ENCODE measurements around the gene PDIA5.

Gene PDIA5

DNA sequence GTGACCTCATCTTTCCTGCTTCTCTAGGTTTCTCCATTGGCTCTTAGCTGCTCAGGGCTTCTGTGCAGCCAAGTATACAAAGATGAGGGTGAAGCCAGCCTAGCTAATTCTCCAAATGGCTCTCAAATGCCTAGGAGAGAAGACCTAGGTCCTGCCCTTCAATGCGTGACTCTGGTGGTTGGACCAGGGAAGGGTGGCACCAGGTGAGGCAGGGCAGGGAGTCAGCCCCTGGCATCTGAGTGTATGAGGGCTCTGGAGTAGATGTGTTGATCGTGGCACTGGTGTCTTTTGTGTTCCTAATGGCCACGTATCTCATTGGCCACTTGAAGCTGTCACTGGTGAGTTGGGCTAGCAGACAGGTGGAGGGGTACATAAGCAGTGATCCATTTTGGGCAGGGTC is 59.8 kb downstream of the PDIA5 start:
- TF ChIP-seq, protein P1, sequence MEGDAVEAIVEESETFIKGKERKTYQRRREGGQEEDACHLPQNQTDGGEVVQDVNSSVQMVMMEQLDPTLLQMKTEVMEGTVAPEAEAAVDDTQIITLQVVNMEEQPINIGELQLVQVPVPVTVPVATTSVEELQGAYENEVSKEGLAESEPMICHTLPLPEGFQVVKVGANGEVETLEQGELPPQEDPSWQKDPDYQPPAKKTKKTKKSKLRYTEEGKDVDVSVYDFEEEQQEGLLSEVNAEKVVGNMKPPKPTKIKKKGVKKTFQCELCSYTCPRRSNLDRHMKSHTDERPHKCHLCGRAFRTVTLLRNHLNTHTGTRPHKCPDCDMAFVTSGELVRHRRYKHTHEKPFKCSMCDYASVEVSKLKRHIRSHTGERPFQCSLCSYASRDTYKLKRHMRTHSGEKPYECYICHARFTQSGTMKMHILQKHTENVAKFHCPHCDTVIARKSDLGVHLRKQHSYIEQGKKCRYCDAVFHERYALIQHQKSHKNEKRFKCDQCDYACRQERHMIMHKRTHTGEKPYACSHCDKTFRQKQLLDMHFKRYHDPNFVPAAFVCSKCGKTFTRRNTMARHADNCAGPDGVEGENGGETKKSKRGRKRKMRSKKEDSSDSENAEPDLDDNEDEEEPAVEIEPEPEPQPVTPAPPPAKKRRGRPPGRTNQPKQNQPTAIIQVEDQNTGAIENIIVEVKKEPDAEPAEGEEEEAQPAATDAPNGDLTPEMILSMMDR (IDR thresholded peaks at IDR 0.05; ENCODE audit: low read length, missing control alignments) = no peak
- DNase-seq (ENCODE audit: low read depth) = no peak
- no peak overlapping the region for H3K4me3 ChIP-seq (replicated peaks; ENCODE audit: low read depth, low read length)

DNA sequence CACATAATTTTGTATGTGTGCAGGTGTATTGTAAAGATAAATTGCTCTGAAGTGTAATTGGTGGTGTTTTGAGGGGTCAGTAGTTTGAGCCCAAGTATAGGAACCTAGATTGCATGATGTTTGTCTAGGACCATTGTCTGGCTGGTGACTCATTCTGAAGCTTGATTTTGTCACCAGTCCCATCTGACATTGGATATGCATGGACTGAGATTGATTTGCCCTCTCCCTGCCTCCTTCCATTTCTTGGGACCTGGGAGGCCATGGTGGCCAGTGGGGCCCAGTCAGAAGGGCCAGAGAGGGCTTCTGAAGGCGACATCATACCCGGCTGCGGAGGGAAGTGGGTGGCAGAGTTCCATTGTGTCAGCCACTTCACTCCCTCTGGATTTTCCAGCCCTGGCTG is 62.3 kb downstream of the PDIA5 start:
- TF ChIP-seq, protein P1 (IDR thresholded peaks at IDR 0.05; ENCODE audit: low read length, missing control alignments) = no peak
- DNase-seq (ENCODE audit: low read depth) = no peak
- no peak overlapping the region for H3K4me3 ChIP-seq (replicated peaks; ENCODE audit: low read depth, low read length)

DNA sequence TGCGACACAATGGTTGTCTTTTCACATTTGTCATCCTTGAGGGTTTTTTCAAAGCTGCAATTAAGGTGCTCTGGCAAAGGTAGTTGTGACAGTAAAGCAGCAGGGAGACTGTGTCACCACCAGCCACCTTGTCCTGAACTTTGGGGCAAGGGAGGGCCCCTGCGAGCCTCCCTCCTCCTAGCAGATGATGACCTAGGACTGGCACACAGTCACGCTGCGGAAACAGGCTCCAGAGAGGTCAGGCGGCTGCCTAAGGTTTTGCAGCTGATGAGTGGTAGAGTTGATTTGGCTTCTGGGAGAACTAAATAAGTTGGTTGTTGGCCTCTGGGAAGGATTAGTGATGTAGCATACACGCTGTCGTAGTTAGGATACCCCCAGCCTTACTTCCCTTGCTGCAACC is 62.7 kb downstream of the PDIA5 start:
- TF ChIP-seq, protein P1 (IDR thresholded peaks at IDR 0.05; ENCODE audit: low read length, missing control alignments) = no peak
- H3K4me3 ChIP-seq (replicated peaks; ENCODE audit: low read depth, low read length) = no peak overlapping the region
- no peak for DNase-seq (ENCODE audit: low read depth)

DNA sequence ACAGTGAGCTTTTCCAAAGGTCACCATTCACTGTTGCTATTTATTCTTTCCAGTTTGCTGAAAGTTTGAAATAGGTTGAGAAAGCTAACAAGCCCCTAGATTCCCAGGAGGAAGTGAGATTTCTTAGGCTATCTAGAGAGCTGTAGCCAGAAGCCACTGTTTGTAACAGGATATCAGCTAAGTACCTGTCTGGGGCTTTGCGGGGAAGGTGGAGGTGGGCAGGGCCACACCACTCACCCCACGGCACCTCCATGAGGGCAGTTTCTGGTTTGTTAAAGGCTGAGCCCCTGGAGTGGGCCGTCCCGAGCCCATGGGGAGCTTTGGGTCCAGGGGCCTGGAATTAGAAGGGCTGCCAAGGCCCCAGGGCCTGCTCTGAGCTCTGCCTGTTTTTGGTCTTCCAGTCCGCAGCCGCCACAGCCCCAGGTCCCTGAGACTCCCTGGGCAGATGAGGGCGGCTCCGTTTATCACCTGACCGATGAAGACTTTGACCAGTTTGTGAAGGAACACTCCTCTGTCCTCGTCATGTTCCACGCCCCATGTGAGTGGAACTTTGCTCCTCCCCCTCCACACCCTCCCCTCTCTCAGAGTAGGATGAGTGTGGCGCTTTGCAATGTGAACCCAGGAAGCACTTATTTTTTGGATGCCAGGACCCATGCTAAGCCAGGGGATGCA is 63.4 kb downstream of the PDIA5 start:
- DNase-seq (ENCODE audit: low read depth) = no peak
- TF ChIP-seq, protein P1 (IDR thresholded peaks at IDR 0.05; ENCODE audit: low read length, missing control alignments) = no peak
- H3K4me3 ChIP-seq (replicated peaks; ENCODE audit: low read depth, low read length) = no peak overlapping the region

DNA sequence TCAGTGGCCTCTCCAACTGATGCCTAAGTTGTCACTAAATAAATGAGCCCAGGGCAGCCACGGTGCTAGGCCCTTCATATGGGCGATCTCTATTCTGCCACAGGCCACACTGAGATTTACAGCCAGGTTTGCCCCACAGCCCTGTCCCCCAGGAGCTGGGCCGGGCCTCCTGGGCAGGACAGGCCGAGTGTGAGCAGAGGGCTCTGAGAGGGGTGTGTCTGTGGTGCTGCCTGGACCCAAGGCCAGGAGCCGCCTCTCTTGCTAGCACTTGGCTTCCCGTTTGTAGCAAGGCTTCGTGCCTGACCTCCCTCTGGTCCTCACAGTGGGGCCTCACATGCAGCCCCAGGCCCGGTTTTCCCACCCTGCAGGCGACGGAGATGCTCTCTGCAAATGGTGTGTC is 67.8 kb downstream of the PDIA5 start:
- no peak overlapping the region for H3K4me3 ChIP-seq (replicated peaks; ENCODE audit: low read depth, low read length)

DNA sequence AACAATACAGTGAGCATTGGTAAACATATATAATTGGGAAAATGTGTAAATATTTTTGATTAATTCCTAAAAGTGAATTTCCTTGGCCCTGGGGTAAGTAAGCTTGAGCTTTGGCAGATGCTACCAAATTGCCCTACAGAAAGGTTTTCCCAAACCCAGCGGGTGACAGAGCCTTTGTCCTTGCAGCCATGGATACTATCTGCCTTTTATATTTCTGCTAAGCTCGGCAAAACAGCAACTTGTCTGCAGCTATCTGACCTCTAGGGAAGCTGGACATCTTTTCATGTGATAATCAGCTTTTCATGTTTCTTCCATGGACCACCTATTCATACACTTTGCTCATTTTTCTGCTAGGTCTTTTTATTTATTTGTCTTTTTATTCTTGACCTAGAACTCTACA is 70.2 kb downstream of the PDIA5 start:
- TF ChIP-seq, protein P1 (IDR thresholded peaks at IDR 0.05; ENCODE audit: low read length, missing control alignments) = no peak
- no peak for DNase-seq (ENCODE audit: low read depth)

More for the DNA sequence above, 67.8 kb downstream of the PDIA5 start:
- TF ChIP-seq, protein P1 (IDR thresholded peaks at IDR 0.05; ENCODE audit: low read length, missing control alignments) = no peak
- no peak for DNase-seq (ENCODE audit: low read depth)

DNA sequence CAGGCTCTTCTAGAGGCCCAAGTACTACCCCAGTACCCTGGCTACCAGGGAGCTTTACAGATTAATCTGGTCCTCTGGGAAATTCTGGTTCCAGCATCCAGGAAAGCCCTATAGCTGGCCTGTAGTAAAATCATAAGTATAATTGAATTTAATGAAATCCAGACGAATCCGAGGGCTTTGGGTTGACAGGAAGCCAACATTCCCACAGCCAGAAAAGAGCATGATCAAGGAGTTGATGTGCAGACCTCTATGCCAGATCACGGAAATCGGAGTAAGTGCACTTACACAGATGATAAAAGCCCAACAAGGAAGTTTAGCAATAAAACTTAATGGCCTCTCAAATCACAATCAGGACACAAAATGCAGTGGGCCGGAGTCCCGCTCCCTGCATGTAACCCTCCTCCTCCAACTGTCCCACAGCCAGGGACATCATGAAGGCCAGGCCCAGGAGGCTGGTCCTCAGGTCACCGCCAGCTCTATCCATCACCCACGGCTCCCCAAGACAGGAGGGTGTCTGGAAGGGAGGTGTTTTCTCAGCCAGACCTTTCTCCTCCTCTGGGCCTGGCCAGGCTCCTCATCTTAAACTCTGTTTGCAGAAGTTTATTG is 72.1 kb downstream of the PDIA5 start:
- TF ChIP-seq, protein P1 (IDR thresholded peaks at IDR 0.05; ENCODE audit: low read length, missing control alignments) = no peak
- DNase-seq (ENCODE audit: low read depth) = no peak
- H3K4me3 ChIP-seq (replicated peaks; ENCODE audit: low read depth, low read length) = no peak overlapping the region

More for the DNA sequence above, 70.2 kb downstream of the PDIA5 start:
- no peak overlapping the region for H3K4me3 ChIP-seq (replicated peaks; ENCODE audit: low read depth, low read length)
